Muscle layer of duodenum (tissue), 2 donors: ENCODE data around the gene SNX5.

Experiments
- H3K27ac ChIP-seq: one replicate; pipeline ENCODE4 v1.7.0; 2013; ENCODE audit warnings: mild to moderate bottlenecking, low read length
- H3K27me3 ChIP-seq: one replicate; pipeline ENCODE4 v1.7.0; 2013; ENCODE audit warnings: low read depth, mild to moderate bottlenecking, control low read depth, low read length
- H3K36me3 ChIP-seq, 2 donors: one replicate each; pipeline ENCODE4 v1.7.0; 2013; ENCODE audit warnings: low read length in 2 of 2, control low read depth in 1 of 2, mild to moderate bottlenecking in 1 of 2; ENCODE audit not compliant: insufficient read depth in 2 of 2, control insufficient read depth in 1 of 2
- H3K4me1 ChIP-seq, 2 donors: one replicate each; pipeline ENCODE4 v1.7.0; 2013; ENCODE audit warnings: low read length in 2 of 2, mild to moderate bottlenecking in 2 of 2, control low read depth in 1 of 2, moderate library complexity in 1 of 2; ENCODE audit not compliant: insufficient read depth in 2 of 2, control insufficient read depth in 1 of 2
- H3K4me3 ChIP-seq, 2 donors: one replicate each; pipeline ENCODE4 v1.7.0; 2013; ENCODE audit warnings: low read length in 2 of 2, low read depth in 1 of 2, mild to moderate bottlenecking in 1 of 2
- H3K9me3 ChIP-seq, 2 donors: one replicate each; pipeline ENCODE4 v1.7.0; 2013; ENCODE audit warnings: low read length in 2 of 2, control low read depth in 1 of 2, mild to moderate bottlenecking in 1 of 2; ENCODE audit not compliant: control insufficient read depth in 1 of 2
- donor health status: healthy.

SNX5 gene

GRCh38 chr20:17925940-17926300, 42.7 kb downstream of the SNX5 start:
- Histone ChIP-seq H3K4me1 (peaks cover 7% of the 10 kb centered on the region in 2 donors), H3K27me3 (no peaks in the 10 kb centered on the region), H3K27ac (no peak overlapping the region), H3K4me3 (no peak overlapping the region), H3K36me3 (no peaks in the 10 kb centered on the region), H3K9me3 (no peaks in the 10 kb centered on the region)

GRCh38 chr20:17925141-17925939, 43.3 kb downstream of the SNX5 start:
- Histone ChIP-seq H3K4me3 (no peak overlapping the region), H3K4me1 (peaks cover 7% of the 10 kb centered on the region in 2 donors), H3K27me3 (no peaks in the 10 kb centered on the region), H3K27ac (no peak overlapping the region), H3K9me3 (no peaks in the 10 kb centered on the region), H3K36me3 (no peaks in the 10 kb centered on the region)

GRCh38 chr20:17921774-17922173, 46.8 kb downstream of the SNX5 start:
- Histone ChIP-seq H3K4me3 (no peak overlapping the region), H3K4me1 (peaks cover 0 to 7% of the 10 kb centered on the region in 2 donors), H3K9me3 (no peaks in the 10 kb centered on the region), H3K27me3 (no peaks in the 10 kb centered on the region), H3K27ac (no peak overlapping the region), H3K36me3 (no peaks in the 10 kb centered on the region)

GRCh38 chr20:17919149-17919548, 49.4 kb downstream of the SNX5 start:
- no peak overlapping the region for H3K27ac ChIP-seq
- no peaks in the 10 kb centered on the region for H3K27me3 ChIP-seq
- H3K36me3 ChIP-seq: no peaks in the 10 kb centered on the region
- no peak overlapping the region for H3K4me3 ChIP-seq
- no peaks in the 10 kb centered on the region for H3K4me1 ChIP-seq
- no peaks in the 10 kb centered on the region for H3K9me3 ChIP-seq

- Histone ChIP-seq H3K9me3 (no peaks in the 10 kb centered on the region), H3K27ac (no peak overlapping the region)
Observed at GRCh38 chr20:17917832-17918618, 50.6 kb downstream of the SNX5 start.

GRCh38 chr20:17916433-17916891, 52.1 kb downstream of the SNX5 start:
- H3K27me3 ChIP-seq: no peaks in the 10 kb centered on the region
- no peaks in the 10 kb centered on the region for H3K9me3 ChIP-seq
- no peak overlapping the region for H3K27ac ChIP-seq
- H3K4me1 ChIP-seq: peaks cover 0 to 3% of the 10 kb centered on the region in 2 donors
- no peaks in the 10 kb centered on the region for H3K36me3 ChIP-seq
- no peak overlapping the region for H3K4me3 ChIP-seq

More at GRCh38 chr20:17917832-17918618, 50.6 kb downstream of the SNX5 start:
- H3K4me3 ChIP-seq: no peak overlapping the region
- H3K4me1 ChIP-seq: no peaks in the 10 kb centered on the region
- no peaks in the 10 kb centered on the region for H3K27me3 ChIP-seq
- H3K36me3 ChIP-seq: no peaks in the 10 kb centered on the region

- Histone ChIP-seq H3K4me1 (peaks cover 0 to 18% of the 10 kb centered on the region in 2 donors), H3K36me3 (no peaks in the 10 kb centered on the region), H3K27ac (no peak overlapping the region), H3K27me3 (no peaks in the 10 kb centered on the region), H3K9me3 (no peaks in the 10 kb centered on the region), H3K4me3 (no peak overlapping the region)
Observed at GRCh38 chr20:17914957-17915356, 53.6 kb downstream of the SNX5 start.

GRCh38 chr20:17912916-17913315, 55.7 kb downstream of the SNX5 start:
- Histone ChIP-seq H3K36me3 (no peaks in the 10 kb centered on the region), H3K27me3 (no peaks in the 10 kb centered on the region), H3K27ac (no peak overlapping the region), H3K9me3 (no peaks in the 10 kb centered on the region), H3K4me1 (peaks cover 0 to 23% of the 10 kb centered on the region in 2 donors), H3K4me3 (no peak overlapping the region)

- no peak overlapping the region for H3K4me3 ChIP-seq
- no peaks in the 10 kb centered on the region for H3K36me3 ChIP-seq
- no peaks in the 10 kb centered on the region for H3K9me3 ChIP-seq
- no peak overlapping the region for H3K27ac ChIP-seq
- no peaks in the 10 kb centered on the region for H3K27me3 ChIP-seq
- peaks cover 0 to 23% of the 10 kb centered on the region in 2 donors for H3K4me1 ChIP-seq
Observed at GRCh38 chr20:17911927-17912326, 56.7 kb downstream of the SNX5 start.

- Histone ChIP-seq H3K4me3 (no peak overlapping the region), H3K4me1 (peaks cover 0 to 23% of the 10 kb centered on the region in 2 donors), H3K27me3 (no peaks in the 10 kb centered on the region), H3K27ac (peak overlapping the region; percentile 1), H3K9me3 (no peaks in the 10 kb centered on the region), H3K36me3 (no peaks in the 10 kb centered on the region)
Observed at GRCh38 chr20:17910828-17911294, 57.7 kb downstream of the SNX5 start.

- peaks cover 0 to 23% of the 10 kb centered on the region in 2 donors for H3K4me1 ChIP-seq
- H3K27ac ChIP-seq: no peak overlapping the region
- no peaks in the 10 kb centered on the region for H3K36me3 ChIP-seq
Observed at GRCh38 chr20:17909869-17910321, 58.7 kb downstream of the SNX5 start.

More at GRCh38 chr20:17909869-17910321, 58.7 kb downstream of the SNX5 start:
- Histone ChIP-seq H3K27me3 (no peaks in the 10 kb centered on the region), H3K4me3 (no peak overlapping the region), H3K9me3 (no peaks in the 10 kb centered on the region)
